PC-9 (cell line): Measurements from ENCODE around the gene PLA2G7. TPM values are rescaled to one million over a fixed set of nuclear protein-coding genes. Genes with fewer than 3 reads are reported as not detected.

Experiments used
- BruUV-seq: library from RNA; stranded (reverse); fragments of 400-500 nt; replicated peaks from 2 replicates; lab custom pipeline; 2021; lab: Mats Ljungman, UMichigan
- CTCF ChIA-PET: fragments of 300-600 bp; sonication (Branson Sonifier 250); formaldehyde crosslinking; loops from one replicate; lab custom pipeline; 2022; ENCODE audit warnings: antibody characterized with exemption; lab: Charles Lee
- POLR2A ChIA-PET: fragments of 300-600 bp; sonication (Branson Sonifier 250); formaldehyde crosslinking; loops from one replicate; lab custom pipeline; 2022; ENCODE audit warnings: antibody characterized with exemption; ENCODE audit not compliant: unreplicated experiment; lab: Charles Lee
- DNase-seq, 2 experiments: peaks; one replicate each; pipeline versions ENCODE4 v3.0.0 to v3.0.0-alpha.2; 2015 to 2022; ENCODE audit warnings: mixed read lengths in 1 of 2
- H2AFZ ChIP-seq: fragments of 200-600 bp; sonication (generic); 2 replicates; pipeline ENCODE4 v1.8.1; 2017; ENCODE audit warnings: antibody characterized with exemption
- H3F3A ChIP-seq: fragments of 200-600 bp; sonication (generic); 2 replicates; pipeline ENCODE4 v1.8.1; 2017; ENCODE audit warnings: antibody characterized with exemption, mild to moderate bottlenecking, low read depth; ENCODE audit not compliant: insufficient read depth
- H3K27ac ChIP-seq: fragments of 200-600 bp; sonication (generic); 2 replicates; pipeline ENCODE4 v1.6.1; 2016; ENCODE audit warnings: mixed run types
- H3K27me3 ChIP-seq: fragments of 200-600 bp; sonication (generic); 2 replicates; pipeline ENCODE4 v1.6.1; 2016; ENCODE audit warnings: low read depth, mixed run types; ENCODE audit not compliant: insufficient read depth
- H3K36me3 ChIP-seq: fragments of 200-600 bp; sonication (generic); 2 replicates; pipeline ENCODE4 v1.6.1; 2016; ENCODE audit warnings: low read depth, mixed run types
- H3K4me1 ChIP-seq: fragments of 200-600 bp; sonication (generic); replicated peaks from 2 replicates; pipeline ENCODE4 v1.6.1; 2016; ENCODE audit warnings: mixed run types; ENCODE audit not compliant: insufficient read depth
- H3K4me2 ChIP-seq: fragments of 200-600 bp; sonication (generic); 2 replicates; pipeline ENCODE4 v1.6.1; 2017; ENCODE audit warnings: mixed run types
- H3K4me3 ChIP-seq: fragments of 200-600 bp; sonication (generic); 2 replicates; pipeline ENCODE4 v1.6.1; 2016; ENCODE audit warnings: mixed run types
- H3K79me2 ChIP-seq: fragments of 200-600 bp; sonication (generic); 2 replicates; pipeline ENCODE4 v1.6.1; 2017; ENCODE audit warnings: low read depth, mixed run types
- H3K9me2 ChIP-seq: fragments of 200-600 bp; sonication (generic); 2 replicates; pipeline ENCODE4 v1.8.1; 2017; ENCODE audit warnings: mild to moderate bottlenecking; ENCODE audit not compliant: insufficient read depth
- H3K9me3 ChIP-seq: fragments of 200-600 bp; sonication (generic); 2 replicates; pipeline ENCODE4 v1.8.1; 2016; ENCODE audit warnings: low read depth; ENCODE audit not compliant: insufficient read depth
- H4K20me1 ChIP-seq: fragments of 200-600 bp; sonication (generic); 2 replicates; pipeline ENCODE4 v1.8.1; 2017; ENCODE audit not compliant: insufficient read depth
- EZH2 ChIP-seq: fragments of 200-600 bp; sonication (generic); IDR thresholded peaks from 2 replicates; pipeline ENCODE4 v1.8.0; 2017; ENCODE audit warnings: antibody characterized with exemption, low read depth
- intact Hi-C: fragments of 100-400 bp; cut with micrococcal nuclease; formaldehyde crosslinking; loops from one replicate; pipeline ENCODE4 v1.10.0; 2022; ENCODE audit not compliant: unreplicated experiment
- total RNA-seq: library from RNA; stranded (reverse); gene quantifications from 2 replicates; pipeline ENCODE4 v1.2.3, GENCODE V29; 2021
- TF ChIP-seq, protein P1 (sequence below): fragments of 200-600 bp; sonication (generic); conservative IDR thresholded peaks from 2 replicates; pipeline ENCODE4 v1.6.1; 2017; ENCODE audit warnings: mixed run types, antibody characterized with exemption, mild to moderate bottlenecking, moderate library complexity

The PLA2G7 gene
- total RNA-seq, 1 experiment from 2014 or later = 0.98 TPM

DNA sequence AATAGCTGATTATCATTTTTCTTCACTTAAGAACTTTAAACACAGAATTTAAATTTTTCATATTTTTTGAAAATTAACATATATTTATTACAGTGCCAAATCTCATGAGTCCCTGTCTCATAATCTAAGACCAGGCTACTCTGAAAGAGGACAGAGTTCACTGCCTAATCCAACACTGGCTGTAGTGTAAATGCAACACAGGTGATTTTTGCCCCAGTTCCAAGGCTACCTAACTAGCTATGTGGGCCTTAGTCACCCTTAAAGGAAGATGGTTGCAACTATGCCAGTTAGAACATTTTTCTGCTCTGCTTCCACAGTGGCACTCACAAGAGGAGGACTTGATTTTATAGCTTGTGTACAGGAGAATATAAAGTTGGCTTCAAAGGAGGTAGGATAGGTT is 77.5 kb downstream of the PLA2G7 start:
- H3K27ac ChIP-seq = no peak overlapping the region
- H3K79me2 ChIP-seq = 0 out of 2 replicates have a peak, but pooled peaks cover 4% of the 10 kb centered on the region
- H3F3A ChIP-seq = peaks cover 4% of the 10 kb centered on the region; the same call in 1 of the 2 replicates
- no peak overlapping the region for H3K4me2 ChIP-seq
- no peaks in the 10 kb centered on the region for H3K9me2 ChIP-seq
- intact Hi-C loops = no loop called here
- ChIA-PET CTCF (no interaction called here), POLR2A (interaction anchor here (0.7 to 1.0 kb wide), 2 partner anchors 27 to 256 kb away, joined by 3 to 4 read pairs; no protein-coding TSS in a partner anchor)
- H3K4me3 ChIP-seq = no peak overlapping the region
- 0 out of 2 replicates have a peak, but pooled peaks cover 4% of the 10 kb centered on the region for H4K20me1 ChIP-seq
- no peaks in the 10 kb centered on the region for H3K9me3 ChIP-seq
- H3K4me1 ChIP-seq = peaks cover 26% of the 10 kb centered on the region
- TF ChIP-seq, protein P1, sequence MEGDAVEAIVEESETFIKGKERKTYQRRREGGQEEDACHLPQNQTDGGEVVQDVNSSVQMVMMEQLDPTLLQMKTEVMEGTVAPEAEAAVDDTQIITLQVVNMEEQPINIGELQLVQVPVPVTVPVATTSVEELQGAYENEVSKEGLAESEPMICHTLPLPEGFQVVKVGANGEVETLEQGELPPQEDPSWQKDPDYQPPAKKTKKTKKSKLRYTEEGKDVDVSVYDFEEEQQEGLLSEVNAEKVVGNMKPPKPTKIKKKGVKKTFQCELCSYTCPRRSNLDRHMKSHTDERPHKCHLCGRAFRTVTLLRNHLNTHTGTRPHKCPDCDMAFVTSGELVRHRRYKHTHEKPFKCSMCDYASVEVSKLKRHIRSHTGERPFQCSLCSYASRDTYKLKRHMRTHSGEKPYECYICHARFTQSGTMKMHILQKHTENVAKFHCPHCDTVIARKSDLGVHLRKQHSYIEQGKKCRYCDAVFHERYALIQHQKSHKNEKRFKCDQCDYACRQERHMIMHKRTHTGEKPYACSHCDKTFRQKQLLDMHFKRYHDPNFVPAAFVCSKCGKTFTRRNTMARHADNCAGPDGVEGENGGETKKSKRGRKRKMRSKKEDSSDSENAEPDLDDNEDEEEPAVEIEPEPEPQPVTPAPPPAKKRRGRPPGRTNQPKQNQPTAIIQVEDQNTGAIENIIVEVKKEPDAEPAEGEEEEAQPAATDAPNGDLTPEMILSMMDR = no peak
- TF ChIP-seq EZH2 = no peak
- H2AFZ ChIP-seq = no peak overlapping the region
- no TSS peak for BruUV-seq
- DNase-seq = peak in 1 of 2 experiments; percentile 56
- no peaks in the 10 kb centered on the region for H3K27me3 ChIP-seq
- no peaks in the 10 kb centered on the region for H3K36me3 ChIP-seq

DNA sequence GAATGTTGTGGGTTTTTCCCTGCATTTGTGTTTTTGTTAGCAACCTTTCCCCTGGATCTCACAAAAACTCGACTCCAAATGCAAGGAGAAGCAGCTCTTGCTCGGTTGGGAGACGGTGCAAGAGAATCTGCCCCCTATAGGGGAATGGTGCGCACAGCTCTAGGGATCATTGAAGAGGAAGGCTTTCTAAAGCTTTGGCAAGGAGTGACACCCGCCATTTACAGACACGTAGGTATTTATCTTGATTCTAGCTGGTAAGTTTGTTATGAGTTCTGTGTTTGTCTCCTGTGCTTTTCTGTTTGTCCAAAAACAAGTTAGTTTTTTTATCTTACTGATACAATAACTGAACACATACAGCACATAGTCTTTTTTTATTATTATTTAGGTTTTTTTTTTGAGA is 79.4 kb downstream of the PLA2G7 start:
- no peak for TF ChIP-seq EZH2
- TF ChIP-seq, protein P1 = peak; percentile 36; the same call in 1 of the 2 replicates
- CTCF ChIA-PET = no interaction called here

More for the DNA sequence above, 79.4 kb downstream of the PLA2G7 start:
- Histone ChIP-seq H3K4me2 (no peak overlapping the region), H3K79me2 (peaks cover 19% of the 10 kb centered on the region), H3K9me2 (no peaks in the 10 kb centered on the region), H3K27me3 (no peaks in the 10 kb centered on the region), H3F3A (peaks cover 9% of the 10 kb centered on the region; the same call in 1 of the 2 replicates), H3K4me3 (no peak overlapping the region), H3K9me3 (no peaks in the 10 kb centered on the region), H3K36me3 (no peaks in the 10 kb centered on the region), H3K4me1 (peaks cover 34% of the 10 kb centered on the region), H4K20me1 (0 out of 2 replicates have a peak, but pooled peaks cover 4% of the 10 kb centered on the region), H3K27ac (no peak overlapping the region), H2AFZ (no peak overlapping the region)
- intact Hi-C loops = no loop called here
- POLR2A ChIA-PET = no interaction called here
- no TSS peak for BruUV-seq
- no peak for DNase-seq

Other genes starting within 250 kb of the PLA2G7 start
- 0.44 and 0.68 TPM in 2 replicates for gene RCAN2, start 243.9 kb downstream of the PLA2G7 start, total RNA-seq
- gene CYP39A1, start 82.6 kb downstream of the PLA2G7 start, total RNA-seq = 2.9 and 5.6 TPM in 2 replicates
- gene SLC25A27, start 82.4 kb downstream of the PLA2G7 start, total RNA-seq = 25.0 and 27.1 TPM in 2 replicates
- gene TDRD6, start 47.5 kb downstream of the PLA2G7 start, total RNA-seq = 0.23 and 0.57 TPM in 2 replicates
- gene ANKRD66, start 11.6 kb upstream of the PLA2G7 start, total RNA-seq = not detected in 2 replicates
- not detected in 2 replicates for gene MEP1A, start 58.0 kb upstream of the PLA2G7 start, total RNA-seq
- 23.1 and 40.0 TPM in 2 replicates for gene ADGRF5, start 186.6 kb upstream of the PLA2G7 start, total RNA-seq